GM12872 (cell line): ENCODE results near the gene CCDC185.

Experiments
- TF ChIP-seq, protein P1 (sequence below): IDR thresholded peaks from 3 replicates; pipeline ENCODE4 v1.5.1; 2011; ENCODE audit warnings: low read depth, mild to moderate bottlenecking, low read length, moderate library complexity; ENCODE audit not compliant: insufficient read depth

The CCDC185 gene

DNA sequence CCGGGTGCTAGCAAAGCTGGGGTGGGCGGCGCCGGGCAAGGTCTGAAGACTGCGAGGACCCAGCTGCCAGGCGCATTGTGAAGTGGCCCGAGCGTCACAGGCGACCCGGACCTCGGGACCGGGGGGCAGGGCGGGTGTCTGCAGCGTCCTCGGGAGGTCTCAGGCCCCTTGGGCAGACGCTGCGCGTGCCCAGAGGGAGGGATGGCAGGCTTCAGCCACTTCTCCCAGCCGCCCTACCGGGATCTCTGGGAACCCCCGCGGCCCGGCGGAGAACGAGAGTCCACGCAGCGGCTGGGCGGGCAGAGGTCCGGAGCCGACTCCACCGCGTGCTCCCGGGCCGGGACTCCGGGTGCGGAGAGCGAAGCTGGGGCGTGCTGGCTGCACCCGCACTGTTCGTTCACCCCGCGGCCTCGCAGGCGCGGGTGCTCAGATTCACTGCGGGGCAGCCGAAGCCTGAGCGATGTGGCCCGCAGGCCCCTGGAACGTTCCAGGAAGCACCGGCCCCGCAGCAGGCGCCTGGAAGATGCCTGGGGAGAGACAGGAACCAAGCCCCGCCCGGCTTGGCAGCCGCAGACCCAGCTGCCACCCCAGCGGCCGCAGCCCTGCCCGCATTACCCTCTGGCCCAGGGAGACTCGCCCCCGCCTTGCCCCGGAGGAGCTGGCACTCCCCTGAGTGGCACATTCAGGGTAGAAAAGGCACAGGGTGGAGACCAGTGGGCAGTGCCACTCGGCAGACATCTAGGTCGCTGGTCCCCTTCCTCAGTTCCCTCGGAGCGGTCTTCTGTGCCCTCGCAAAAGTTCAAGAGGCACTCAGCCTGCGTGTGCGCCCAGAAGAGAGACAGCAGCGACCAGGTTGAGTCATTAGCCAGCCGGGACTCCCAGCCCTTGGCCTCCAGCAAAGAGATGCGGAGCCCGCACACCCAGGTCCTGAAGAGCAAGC, at the start of gene CCDC185:
CCDC185 (plus strand) TSS at position 141 of the 940 bp plus-strand sequence; CDS start at position 202, 61 bp downstream.
- TF ChIP-seq, protein P1, sequence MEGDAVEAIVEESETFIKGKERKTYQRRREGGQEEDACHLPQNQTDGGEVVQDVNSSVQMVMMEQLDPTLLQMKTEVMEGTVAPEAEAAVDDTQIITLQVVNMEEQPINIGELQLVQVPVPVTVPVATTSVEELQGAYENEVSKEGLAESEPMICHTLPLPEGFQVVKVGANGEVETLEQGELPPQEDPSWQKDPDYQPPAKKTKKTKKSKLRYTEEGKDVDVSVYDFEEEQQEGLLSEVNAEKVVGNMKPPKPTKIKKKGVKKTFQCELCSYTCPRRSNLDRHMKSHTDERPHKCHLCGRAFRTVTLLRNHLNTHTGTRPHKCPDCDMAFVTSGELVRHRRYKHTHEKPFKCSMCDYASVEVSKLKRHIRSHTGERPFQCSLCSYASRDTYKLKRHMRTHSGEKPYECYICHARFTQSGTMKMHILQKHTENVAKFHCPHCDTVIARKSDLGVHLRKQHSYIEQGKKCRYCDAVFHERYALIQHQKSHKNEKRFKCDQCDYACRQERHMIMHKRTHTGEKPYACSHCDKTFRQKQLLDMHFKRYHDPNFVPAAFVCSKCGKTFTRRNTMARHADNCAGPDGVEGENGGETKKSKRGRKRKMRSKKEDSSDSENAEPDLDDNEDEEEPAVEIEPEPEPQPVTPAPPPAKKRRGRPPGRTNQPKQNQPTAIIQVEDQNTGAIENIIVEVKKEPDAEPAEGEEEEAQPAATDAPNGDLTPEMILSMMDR = no peak

- TF ChIP-seq, protein P1 = no peak
These were observed 49.5 kb upstream of the CCDC185 start for GRCh38 chr1:223343692-223344091.

GRCh38 chr1:223344491-223344890, 48.7 kb upstream of the CCDC185 start:
- TF ChIP-seq, protein P1 = no peak

DNA sequence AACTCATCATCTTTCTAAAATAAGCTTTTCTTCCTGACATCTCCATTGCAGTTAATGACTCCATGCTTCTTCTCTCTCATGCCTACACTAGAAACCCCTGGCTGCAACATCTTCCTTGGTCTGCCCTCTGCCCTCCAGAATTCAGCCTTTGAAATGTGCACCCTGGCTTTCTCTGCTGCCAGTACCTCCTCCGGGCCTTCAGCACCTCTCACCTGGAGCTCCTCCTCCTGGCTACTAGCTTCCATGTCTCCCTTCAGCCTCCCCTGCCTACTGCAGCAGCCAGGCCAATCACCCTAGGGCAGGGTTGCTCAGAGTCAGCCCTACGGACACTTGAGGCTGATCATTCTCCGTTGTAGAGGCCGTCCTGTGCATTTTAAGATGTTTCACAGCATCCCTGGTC, 47.5 kb upstream of the CCDC185 start:
- TF ChIP-seq, protein P1 = no peak

GRCh38 chr1:223346311-223346710, 46.9 kb upstream of the CCDC185 start:
- TF ChIP-seq, protein P1 = no peak

DNA sequence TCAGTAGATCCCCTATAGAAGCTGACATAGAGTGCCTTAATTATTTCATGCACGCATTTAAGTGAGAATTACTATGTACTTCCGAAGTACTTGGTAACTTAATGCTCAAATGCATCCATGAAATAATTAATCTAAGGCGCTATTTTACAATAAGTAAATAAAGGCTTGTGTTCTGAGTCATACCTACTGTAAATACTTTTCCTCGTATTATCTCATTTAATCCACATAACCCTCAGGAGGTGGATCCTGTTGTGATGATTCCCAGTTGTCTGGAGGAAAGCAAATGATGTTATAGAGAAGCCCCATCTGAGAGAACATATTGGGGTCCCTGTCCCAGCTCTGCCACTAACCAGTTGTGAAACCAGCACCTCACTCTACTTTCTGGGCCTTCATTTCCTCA, 45.6 kb upstream of the CCDC185 start:
- TF ChIP-seq, protein P1 = no peak

DNA sequence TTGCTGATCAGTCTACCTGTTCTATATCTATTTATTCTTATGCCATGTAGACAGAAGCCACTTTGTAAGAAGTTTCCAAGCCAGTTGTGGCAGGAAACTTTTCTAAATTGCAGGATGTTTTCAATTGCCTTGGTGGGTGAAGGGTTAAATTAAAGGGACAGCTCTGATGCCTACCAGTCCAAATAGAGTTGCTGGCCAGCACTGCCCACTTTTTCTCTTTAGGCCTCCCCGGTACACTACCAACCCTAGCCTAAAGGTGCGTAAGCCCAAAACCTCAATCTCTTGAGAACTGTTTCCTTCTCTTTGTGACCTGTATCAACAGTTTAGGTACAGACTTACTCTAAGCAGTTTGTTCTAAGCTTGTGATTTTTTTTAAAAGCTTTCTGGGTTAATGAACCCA, 44.8 kb upstream of the CCDC185 start:
- TF ChIP-seq, protein P1 = no peak
